ENCODE data around the gene ABCA13.

- no peak for TF ChIP-seq POLR2AphosphoS5 (IDR thresholded peaks at IDR 0.05; ENCODE audit: borderline replicate concordance, low read depth, low read length)
- TF ChIP-seq EZH2 (IDR thresholded peaks at IDR 0.05) = no peak
- no peak for TF ChIP-seq FOXP2 (optimal IDR thresholded peaks at IDR 0.05; ENCODE audit: control extremely low read depth, extremely low read length, insufficient read depth)
Measured at GRCh38 chr7:48427671-48428070, 256.4 kb downstream of the ABCA13 start.
